ENCODE data around the gene NANP.
"Not testable (repeated sequence)": the region's sequence is repeated elsewhere in the genome, so short reads cannot be mapped to it uniquely, and the experiment has no call there.

Gene NANP, protein sequence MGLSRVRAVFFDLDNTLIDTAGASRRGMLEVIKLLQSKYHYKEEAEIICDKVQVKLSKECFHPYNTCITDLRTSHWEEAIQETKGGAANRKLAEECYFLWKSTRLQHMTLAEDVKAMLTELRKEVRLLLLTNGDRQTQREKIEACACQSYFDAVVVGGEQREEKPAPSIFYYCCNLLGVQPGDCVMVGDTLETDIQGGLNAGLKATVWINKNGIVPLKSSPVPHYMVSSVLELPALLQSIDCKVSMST

DNA sequence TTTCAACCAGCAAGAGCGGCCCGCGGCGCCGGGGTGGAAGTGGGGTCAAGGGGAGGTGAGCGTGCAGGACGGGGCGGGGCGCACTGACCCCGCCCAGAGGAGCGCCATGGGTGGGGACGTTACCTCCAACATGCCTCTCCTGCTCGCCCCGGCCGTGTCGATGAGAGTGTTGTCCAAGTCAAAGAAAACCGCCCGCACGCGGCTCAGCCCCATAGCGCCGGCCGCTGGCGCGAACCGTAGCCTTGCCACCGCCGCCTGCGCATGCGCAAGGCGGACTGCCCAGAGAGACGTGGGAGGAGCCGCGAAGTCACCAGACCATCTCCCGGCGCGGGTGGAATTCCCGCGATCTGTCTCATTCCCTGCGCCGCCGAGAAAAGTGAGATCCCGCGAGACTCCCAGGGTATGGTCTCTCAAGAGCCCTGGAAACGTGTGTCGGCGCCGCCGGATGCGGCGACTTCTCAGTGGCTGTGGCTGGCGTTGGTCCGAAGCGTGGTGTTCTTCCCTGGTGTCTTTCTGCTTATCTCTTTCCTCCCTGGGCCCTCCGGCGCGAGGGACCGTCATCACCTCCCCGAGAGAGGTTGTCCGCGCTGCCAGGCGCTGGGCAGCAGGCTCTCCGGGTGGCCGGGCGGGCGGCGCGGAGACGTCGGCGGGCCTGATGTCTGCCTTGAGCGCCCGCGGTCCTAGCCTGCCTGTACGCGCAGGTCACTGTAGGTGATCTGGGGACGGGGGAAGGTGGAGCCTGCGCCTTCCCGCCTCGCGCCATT is at the start of gene NANP:
Gene NANP, minus strand, starts transcription at position 279 of the 764 bp plus-strand sequence. Its CDS starts 66 bp downstream, at position 213.
- DNase-seq (ENCODE audit: low read depth in 1 of 2, low spot score in 1 of 2), result peak; percentile 67 to 74

- no peak for DNase-seq (ENCODE audit: low read depth in 1 of 2, low spot score in 1 of 2)
Observed at GRCh38 chr20:25672659-25673235, 48.9 kb upstream of the NANP start.

- DNase-seq (ENCODE audit: low read depth in 1 of 2, low spot score in 1 of 2), result no peak
Observed at GRCh38 chr20:25669826-25670422, 46.1 kb upstream of the NANP start.

DNA sequence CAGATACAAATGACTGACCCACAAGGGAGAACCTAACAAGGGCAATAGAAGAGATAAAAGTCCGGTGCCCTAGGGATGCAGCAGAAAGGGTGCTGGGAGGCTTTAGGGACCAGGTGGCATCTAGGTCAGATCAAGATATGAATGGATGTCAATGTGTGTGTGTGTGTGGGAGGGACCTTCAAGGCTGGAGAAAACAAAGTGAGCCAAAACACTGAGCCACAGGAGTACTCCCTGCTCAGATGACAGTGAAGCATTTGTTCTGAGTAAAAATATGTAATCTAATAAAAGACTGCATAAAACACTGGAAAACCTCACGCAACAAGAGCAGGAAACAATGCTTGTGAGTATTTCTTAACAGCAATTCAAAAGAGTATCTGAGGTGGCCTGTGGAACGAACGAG is 44.6 kb upstream of the NANP start:
- DNase-seq (ENCODE audit: low read depth in 1 of 2, low spot score in 1 of 2), result no peak

GRCh38 chr20:25659999-25660398 is 36.2 kb upstream of the NANP start:
- DNase-seq (ENCODE audit: low read depth in 1 of 2, low spot score in 1 of 2), result no peak

GRCh38 chr20:25654487-25654886 is 30.7 kb upstream of the NANP start:
- DNase-seq (ENCODE audit: low read depth in 1 of 2, low spot score in 1 of 2), result no peak

GRCh38 chr20:25652866-25653265 is 29.1 kb upstream of the NANP start:
- DNase-seq (ENCODE audit: low read depth in 1 of 2, low spot score in 1 of 2), result not testable (repeated sequence)

DNA sequence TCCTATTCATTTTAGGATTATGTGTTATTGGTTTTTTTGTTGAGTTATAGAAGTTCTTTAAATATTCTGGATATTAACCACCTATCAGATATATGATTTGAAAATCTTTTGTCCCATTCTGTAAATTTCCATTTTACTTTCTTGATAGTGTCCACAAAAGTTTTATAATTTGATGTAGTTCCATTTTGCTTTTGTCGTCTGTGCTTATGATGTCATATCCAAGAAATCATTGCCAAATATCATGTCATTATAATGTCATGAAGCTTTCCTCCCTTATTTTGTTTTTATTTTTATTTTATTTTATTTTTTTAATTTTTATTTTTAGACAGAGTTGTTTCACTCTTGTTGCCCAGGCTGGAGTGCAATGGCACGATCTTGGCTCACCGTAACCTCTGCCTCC is 21.0 kb upstream of the NANP start:
- DNase-seq (ENCODE audit: low read depth in 1 of 2, low spot score in 1 of 2), result no peak

- DNase-seq (ENCODE audit: low read depth in 1 of 2, low spot score in 1 of 2), result no peak
Observed at GRCh38 chr20:25643716-25644115, 19.9 kb upstream of the NANP start.

DNA sequence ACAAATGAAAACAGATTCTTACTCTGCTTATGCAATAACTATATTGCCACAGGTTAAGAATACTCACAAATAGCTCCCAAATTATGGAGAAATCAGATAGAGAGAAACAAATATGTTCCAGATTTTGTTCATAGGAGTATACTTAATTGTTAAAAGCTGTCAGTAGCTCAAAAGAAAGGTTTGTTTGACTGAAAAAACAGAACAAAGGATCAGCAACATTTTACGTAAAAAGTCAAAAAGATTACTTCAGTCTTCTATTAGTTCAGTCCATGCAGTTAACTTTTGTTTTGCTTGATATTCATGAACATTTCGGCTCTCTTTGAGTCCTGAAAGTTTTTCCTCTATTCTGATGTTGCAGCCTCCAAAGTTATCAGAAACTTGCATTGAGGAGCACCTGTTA is 13.4 kb upstream of the NANP start:
- DNase-seq (ENCODE audit: low read depth in 1 of 2, low spot score in 1 of 2), result no peak

DNA sequence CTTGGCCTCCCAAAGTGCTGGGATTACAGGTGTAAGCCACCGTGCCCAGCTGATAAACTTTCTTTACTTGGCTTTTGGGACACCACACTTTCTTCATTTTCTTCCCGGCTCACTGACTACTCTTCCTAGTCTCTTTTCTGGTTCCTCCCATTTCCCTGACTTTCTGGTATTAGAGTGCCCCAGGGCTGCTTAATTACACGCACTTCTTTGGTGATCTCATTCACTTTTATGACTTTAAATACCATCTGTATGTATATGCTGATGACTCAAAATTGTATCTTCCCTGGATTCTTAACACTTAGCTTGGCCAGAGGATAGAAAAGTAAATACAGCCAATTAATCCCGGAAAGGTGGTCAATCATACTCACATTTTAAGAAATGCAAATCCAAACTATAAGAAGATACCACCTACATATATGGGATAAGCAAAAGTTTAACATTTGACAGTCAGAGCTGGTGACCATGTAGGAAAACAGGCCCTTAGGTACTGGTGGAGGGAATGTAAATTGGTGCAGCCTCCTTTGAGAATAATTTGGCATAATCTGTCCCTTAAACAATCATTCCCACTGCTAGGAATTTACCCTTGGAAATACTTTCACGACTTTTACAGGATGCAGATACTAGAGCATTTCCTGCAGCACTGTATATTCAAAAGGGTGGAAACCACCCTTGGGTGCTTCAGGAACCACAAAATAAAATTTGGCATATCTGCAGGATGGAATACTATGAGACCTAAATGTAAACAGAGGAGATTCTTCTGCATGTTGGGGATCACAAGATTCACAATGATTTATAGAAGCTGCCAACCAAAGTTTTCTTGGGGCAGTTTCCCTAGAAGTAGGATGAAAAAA is 9.4 kb upstream of the NANP start:
- DNase-seq (ENCODE audit: low read depth in 1 of 2, low spot score in 1 of 2), result no peak

- DNase-seq (ENCODE audit: low read depth in 1 of 2, low spot score in 1 of 2), result not testable (repeated sequence)
Observed at GRCh38 chr20:25630615-25631014, 6.8 kb upstream of the NANP start.

GRCh38 chr20:25629816-25630499 is 6.1 kb upstream of the NANP start:
- no peak for DNase-seq (ENCODE audit: low read depth in 1 of 2, low spot score in 1 of 2)

DNA sequence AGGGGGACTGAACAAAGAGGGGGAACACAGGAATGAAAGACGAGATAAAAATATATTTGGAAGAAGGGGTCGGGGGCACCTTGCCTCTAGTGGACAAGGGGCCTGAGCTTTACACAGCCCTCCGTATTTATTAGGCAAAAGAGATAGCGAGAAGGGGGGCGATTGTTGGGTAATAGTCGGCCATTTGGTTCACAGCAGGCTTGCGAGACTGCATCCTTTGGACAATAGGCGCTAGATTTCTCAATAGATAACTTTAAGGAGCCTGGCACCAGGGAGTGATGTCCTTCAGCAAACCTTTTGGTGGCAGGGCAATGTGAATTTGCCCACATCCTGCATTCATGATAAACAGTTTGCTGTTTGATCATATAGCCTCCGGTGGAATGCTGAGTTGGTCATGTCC is 3.0 kb upstream of the NANP start:
- no peak for DNase-seq (ENCODE audit: low read depth in 1 of 2, low spot score in 1 of 2)

DNA sequence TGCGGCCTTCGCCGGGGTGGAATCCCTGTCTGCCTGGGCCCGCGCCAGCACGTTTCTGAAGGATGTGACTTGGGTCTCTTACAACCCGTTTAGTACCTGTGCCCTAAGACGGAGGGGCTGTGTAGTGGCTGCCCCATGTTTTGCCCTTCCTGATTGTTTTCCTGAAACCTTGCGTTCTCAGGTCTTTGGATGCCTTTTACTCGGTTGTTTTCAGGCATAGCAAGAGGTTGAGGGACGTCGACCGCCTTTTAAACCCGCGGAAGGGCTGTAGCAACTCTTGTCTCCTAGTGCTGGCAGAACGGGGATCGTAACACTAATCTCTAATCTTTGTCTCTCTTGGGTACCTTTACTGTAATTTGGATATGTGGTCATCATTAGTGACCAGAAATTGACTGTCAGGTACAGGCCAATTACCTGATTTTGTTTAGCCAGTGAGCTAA is 706 bp upstream of the NANP start:
- DNase-seq (ENCODE audit: low read depth in 1 of 2, low spot score in 1 of 2), result no peak

GRCh38 chr20:25623225-25623735 is 534 bp downstream of the NANP start:
- peak in 1 of 2 donors; percentile 3 for DNase-seq (ENCODE audit: low read depth in 1 of 2, low spot score in 1 of 2)

DNA sequence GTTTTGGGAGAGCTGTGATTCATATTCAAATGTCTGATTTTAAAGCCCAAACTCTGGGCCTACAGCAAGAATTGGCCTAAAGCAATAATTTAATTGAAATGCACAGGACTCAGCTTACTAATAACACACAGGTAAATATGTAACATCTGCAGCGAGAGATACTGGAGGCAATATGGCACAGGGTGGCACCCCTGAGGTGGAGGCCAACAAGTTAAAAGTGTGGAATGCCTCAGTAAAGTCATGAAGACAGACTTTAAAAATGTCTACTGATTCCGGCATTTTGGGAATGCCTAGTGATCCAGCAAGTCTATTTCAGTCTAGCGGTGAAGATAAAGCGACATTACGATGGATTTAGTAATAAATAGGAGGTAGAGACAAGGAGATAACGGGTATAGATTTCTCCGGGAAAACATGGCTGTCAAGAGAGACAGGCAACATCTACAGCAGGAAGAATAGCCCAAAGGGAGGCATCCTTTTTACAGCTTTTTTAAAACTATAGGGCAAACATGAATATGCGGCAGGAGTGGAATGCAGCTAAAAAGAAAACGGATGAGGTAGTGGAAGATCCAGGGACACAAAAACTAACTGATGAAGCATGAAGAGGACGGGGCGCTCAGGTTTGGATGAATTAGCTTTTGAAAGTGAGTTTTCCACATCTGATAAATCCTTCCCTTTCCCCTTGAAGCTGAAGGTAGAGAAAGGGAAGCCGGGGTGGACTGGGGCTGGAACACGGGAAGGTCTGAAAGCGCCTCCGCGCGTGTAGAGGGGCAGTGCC is 1.2 kb downstream of the NANP start:
- DNase-seq (ENCODE audit: low read depth in 1 of 2, low spot score in 1 of 2), result no peak

DNA sequence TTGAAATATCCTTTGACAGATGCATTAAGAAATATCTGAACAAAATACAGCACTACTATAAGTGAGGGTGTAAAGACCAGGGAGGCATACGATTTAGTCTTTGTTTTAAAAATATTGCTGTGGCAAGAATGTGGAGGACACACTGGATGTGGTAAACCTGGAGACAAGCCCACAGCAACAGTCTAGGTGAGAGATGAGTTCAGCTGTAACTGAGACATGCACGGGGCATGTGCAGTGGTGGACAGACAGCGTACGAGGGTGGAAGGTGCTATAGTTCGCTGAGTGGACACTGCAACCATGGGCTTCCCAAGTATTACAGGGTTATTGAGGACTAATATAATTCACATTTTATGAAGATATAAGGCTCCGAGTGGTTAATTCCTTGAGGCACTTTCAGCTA is 1.8 kb downstream of the NANP start:
- no peak for DNase-seq (ENCODE audit: low read depth in 1 of 2, low spot score in 1 of 2)

- DNase-seq (ENCODE audit: low read depth in 1 of 2, low spot score in 1 of 2), result no peak
Observed at GRCh38 chr20:25619514-25619913, 4.3 kb downstream of the NANP start.
